ENCODE data around the gene TMEM92. TPM values are rescaled to one million over a fixed set of nuclear protein-coding genes. Genes with fewer than 3 reads are reported as not detected.

The TMEM92 gene
- total and polyA plus RNA-seq, 2 of the 13 experiments (the other 11 are each of a cell fraction or from before 2014, with no cell fraction given): 0.07 TPM; not detected in 1

DNA sequence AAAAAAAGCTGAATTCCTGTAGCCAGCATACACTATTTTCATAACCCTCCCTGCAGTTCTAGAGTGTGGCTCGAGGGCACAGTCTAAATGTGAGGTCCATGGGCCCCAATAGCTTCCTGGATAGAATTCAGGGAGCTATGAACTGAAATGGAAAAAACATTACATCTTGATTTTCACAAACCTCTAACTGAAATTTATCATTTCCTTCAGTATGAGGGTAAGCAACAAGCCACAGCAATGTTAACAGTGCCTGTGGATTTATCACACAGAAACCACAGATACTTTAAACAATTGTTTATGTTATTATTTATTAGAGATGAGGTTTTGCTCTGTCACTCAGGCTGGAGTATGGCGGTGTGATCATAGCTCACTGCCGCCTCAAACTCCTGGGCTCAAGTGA lies 18.2 kb downstream of the TMEM92 start:
- BruUV-seq (replicated peaks): no TSS peak
- in situ Hi-C loops (cut with HindIII; ENCODE audit: extremely low pct_ligation_motif_present, low pct_unique_long_range_greater_than_20kb) (no loop called here), intact Hi-C loops (cut with micrococcal nuclease; ENCODE audit: unreplicated experiment) (no loop called here)
- no peak overlapping the region for H3K4me2 ChIP-seq (ENCODE audit: low read depth, low read length)
- POLR2A ChIA-PET: no interaction called here
- no peak overlapping the region for H3K9ac ChIP-seq (ENCODE audit: insufficient read depth, low read depth, low read length)
- peaks cover 10% of the 10 kb centered on the region; the same call in 1 of the 2 replicates for H3K4me1 ChIP-seq (ENCODE audit: insufficient read depth, low read length)
- H4K20me1 ChIP-seq (ENCODE audit: insufficient read depth, low read length): no peaks in the 10 kb centered on the region
- FAIRE-seq (no peak), ATAC-seq (no peak), DNase-seq (ENCODE audit: low spot score) (no peak)
- peaks cover 2 to 14% of the 10 kb centered on the region in 2 experiments; a peak in 3 of 5 replicates for H3K27me3 ChIP-seq (ENCODE audit: control insufficient read depth in 1 of 2, insufficient read depth in 2 of 2, low read length in 2 of 2)
- no peaks in the 10 kb centered on the region for H3K36me3 ChIP-seq (replicated peaks in 1 of 2; ENCODE audit: control insufficient read depth in 1 of 2, insufficient read depth in 2 of 2, low read length in 2 of 2)
- WGBS (ENCODE audit: low lambda C conversion rate): 51% methylated on average over 3 of the region's 3 CpGs
- no peak overlapping the region for H2AFZ ChIP-seq (ENCODE audit: low read length)
- no peak overlapping the region for H3K27ac ChIP-seq (ENCODE audit: extremely low read length, insufficient read depth, low read length)
- CTCF ChIA-PET (ENCODE audit: low intra/inter-chr PET ratio, low total read pairs): interaction anchor here (7.9 kb wide), 1 partner anchor 92 kb away, joined by 223 read pairs; the partner anchor contains the start of gene COL1A1
- no peaks in the 10 kb centered on the region for H3K79me2 ChIP-seq (ENCODE audit: insufficient read depth, low read length)
- no peak overlapping the region for H3K4me3 ChIP-seq (replicated peaks in 1 of 3; ENCODE audit: insufficient read depth in 1 of 3, low read depth in 2 of 3, low read length in 3 of 3)
- H3K9me3 ChIP-seq (ENCODE audit: low read length): no peaks in the 10 kb centered on the region
- TF ChIP-seq, protein P1, sequence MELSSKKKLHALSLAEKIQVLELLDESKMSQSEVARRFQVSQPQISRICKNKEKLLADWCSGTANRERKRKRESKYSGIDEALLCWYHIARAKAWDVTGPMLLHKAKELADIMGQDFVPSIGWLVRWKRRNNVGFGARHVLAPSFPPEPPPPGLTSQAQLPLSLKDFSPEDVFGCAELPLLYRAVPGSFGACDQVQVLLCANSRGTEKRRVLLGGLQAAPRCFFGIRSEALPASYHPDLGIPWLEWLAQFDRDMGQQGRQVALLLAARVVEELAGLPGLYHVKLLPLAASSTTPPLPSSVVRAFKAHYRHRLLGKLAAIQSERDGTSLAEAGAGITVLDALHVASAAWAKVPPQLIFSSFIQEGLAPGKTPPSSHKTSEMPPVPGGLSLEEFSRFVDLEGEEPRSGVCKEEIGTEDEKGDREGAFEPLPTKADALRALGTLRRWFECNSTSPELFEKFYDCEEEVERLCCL (CRISPR knock-in tag; IDR thresholded peaks at IDR 0.05; ENCODE audit: borderline replicate concordance): no peak
- TF ChIP-seq RFX1 (IDR thresholded peaks at IDR 0.05) (no peak), BRCA1 (CRISPR knock-in tag; IDR thresholded peaks at IDR 0.05) (no peak), ZNF251 (CRISPR knock-in tag; IDR thresholded peaks at IDR 0.05) (no peak), ZNF616 (CRISPR knock-in tag; IDR thresholded peaks at IDR 0.05; ENCODE audit: low read depth) (no peak), ZBTB20 (CRISPR knock-in tag; IDR thresholded peaks at IDR 0.05; ENCODE audit: borderline replicate concordance, low read depth) (no peak), NFKBIZ (CRISPR knock-in tag; IDR thresholded peaks at IDR 0.05) (no peak), U2AF2 (IDR thresholded peaks at IDR 0.05; ENCODE audit: low read depth, low read length) (no peak), IKZF4 (CRISPR knock-in tag; IDR thresholded peaks at IDR 0.05; ENCODE audit: borderline replicate concordance, low read depth, not compliant biosample characterization) (no peak), SP2 (CRISPR knock-in tag; IDR thresholded peaks at IDR 0.05) (no peak), CBX1 (IDR thresholded peaks at IDR 0.05; ENCODE audit: low read depth) (no peak), ZNF788 (CRISPR knock-in tag; IDR thresholded peaks at IDR 0.05; ENCODE audit: borderline replicate concordance) (no peak), RARA (CRISPR knock-in tag; IDR thresholded peaks at IDR 0.05) (no peak), ZNF563 (CRISPR knock-in tag; IDR thresholded peaks at IDR 0.05) (no peak)
- TF ChIP-seq, protein P2, sequence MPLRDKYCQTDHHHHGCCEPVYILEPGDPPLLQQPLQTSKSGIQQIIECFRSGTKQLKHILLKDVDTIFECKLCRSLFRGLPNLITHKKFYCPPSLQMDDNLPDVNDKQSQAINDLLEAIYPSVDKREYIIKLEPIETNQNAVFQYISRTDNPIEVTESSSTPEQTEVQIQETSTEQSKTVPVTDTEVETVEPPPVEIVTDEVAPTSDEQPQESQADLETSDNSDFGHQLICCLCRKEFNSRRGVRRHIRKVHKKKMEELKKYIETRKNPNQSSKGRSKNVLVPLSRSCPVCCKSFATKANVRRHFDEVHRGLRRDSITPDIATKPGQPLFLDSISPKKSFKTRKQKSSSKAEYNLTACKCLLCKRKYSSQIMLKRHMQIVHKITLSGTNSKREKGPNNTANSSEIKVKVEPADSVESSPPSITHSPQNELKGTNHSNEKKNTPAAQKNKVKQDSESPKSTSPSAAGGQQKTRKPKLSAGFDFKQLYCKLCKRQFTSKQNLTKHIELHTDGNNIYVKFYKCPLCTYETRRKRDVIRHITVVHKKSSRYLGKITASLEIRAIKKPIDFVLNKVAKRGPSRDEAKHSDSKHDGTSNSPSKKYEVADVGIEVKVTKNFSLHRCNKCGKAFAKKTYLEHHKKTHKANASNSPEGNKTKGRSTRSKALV (CRISPR knock-in tag; IDR thresholded peaks at IDR 0.05): no peak
- TF ChIP-seq, protein P3, sequence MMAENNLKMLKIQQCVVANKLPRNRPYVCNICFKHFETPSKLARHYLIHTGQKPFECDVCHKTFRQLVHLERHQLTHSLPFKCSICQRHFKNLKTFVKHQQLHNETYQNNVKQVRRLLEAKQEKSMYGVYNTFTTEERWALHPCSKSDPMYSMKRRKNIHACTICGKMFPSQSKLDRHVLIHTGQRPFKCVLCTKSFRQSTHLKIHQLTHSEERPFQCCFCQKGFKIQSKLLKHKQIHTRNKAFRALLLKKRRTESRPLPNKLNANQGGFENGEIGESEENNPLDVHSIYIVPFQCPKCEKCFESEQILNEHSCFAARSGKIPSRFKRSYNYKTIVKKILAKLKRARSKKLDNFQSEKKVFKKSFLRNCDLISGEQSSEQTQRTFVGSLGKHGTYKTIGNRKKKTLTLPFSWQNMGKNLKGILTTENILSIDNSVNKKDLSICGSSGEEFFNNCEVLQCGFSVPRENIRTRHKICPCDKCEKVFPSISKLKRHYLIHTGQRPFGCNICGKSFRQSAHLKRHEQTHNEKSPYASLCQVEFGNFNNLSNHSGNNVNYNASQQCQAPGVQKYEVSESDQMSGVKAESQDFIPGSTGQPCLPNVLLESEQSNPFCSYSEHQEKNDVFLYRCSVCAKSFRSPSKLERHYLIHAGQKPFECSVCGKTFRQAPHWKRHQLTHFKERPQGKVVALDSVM (CRISPR knock-in tag; IDR thresholded peaks at IDR 0.05): no peak
- TF ChIP-seq, protein P4, sequence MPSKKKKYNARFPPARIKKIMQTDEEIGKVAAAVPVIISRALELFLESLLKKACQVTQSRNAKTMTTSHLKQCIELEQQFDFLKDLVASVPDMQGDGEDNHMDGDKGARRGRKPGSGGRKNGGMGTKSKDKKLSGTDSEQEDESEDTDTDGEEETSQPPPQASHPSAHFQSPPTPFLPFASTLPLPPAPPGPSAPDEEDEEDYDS (CRISPR knock-in tag; IDR thresholded peaks at IDR 0.05): no peak
- TF ChIP-seq, protein P5, sequence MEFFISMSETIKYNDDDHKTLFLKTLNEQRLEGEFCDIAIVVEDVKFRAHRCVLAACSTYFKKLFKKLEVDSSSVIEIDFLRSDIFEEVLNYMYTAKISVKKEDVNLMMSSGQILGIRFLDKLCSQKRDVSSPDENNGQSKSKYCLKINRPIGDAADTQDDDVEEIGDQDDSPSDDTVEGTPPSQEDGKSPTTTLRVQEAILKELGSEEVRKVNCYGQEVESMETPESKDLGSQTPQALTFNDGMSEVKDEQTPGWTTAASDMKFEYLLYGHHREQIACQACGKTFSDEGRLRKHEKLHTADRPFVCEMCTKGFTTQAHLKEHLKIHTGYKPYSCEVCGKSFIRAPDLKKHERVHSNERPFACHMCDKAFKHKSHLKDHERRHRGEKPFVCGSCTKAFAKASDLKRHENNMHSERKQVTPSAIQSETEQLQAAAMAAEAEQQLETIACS (CRISPR knock-in tag; IDR thresholded peaks at IDR 0.05): no peak
